Activated T-helper 1 cell treated with anti-CD3 and anti-CD28 coated beads, Interleukin-12 subunit alpha, Interleukin-12 subunit beta, Interleukin-2, Interleukin-4 antibody, amounts not matched to agents 30 ng/mL and 10 ng/mL and 1 ng/mL, durations not matched to agents 14 hours and 24 hours and 36 hours (primary cell): ENCODE measurements around the gene ADAMTS2. TPM values are rescaled to one million over a fixed set of nuclear protein-coding genes. Genes with fewer than 3 reads are reported as not detected.

ENCODE experiments used
- DNase-seq: peaks from one replicate; pipeline ENCODE4 v3.0.0; 2021; ENCODE audit warnings: low spot score
- H3K27ac Mint-ChIP-seq: one replicate; pipeline ENCODE4 v1.8.0; 2021; ENCODE audit warnings: mild to moderate bottlenecking, mixed read lengths
- H3K27me3 Mint-ChIP-seq: one replicate; pipeline ENCODE4 v1.8.0; 2022; ENCODE audit warnings: mild to moderate bottlenecking, moderate library complexity, mixed read lengths; ENCODE audit not compliant: insufficient read depth
- H3K36me3 Mint-ChIP-seq: one replicate; pipeline ENCODE4 v1.8.0; 2021; ENCODE audit warnings: low read depth, mixed read lengths
- H3K4me1 Mint-ChIP-seq: one replicate; pipeline ENCODE4 v1.8.0; 2021; ENCODE audit warnings: low read depth, mixed read lengths
- H3K4me3 Mint-ChIP-seq: one replicate; pipeline ENCODE4 v1.8.0; 2021; ENCODE audit warnings: mild to moderate bottlenecking, moderate library complexity, mixed read lengths
- H3K9me3 Mint-ChIP-seq: one replicate; pipeline ENCODE4 v1.8.0; 2021; ENCODE audit warnings: mixed read lengths
- intact Hi-C: fragments of 100-400 bp; cut with micrococcal nuclease; formaldehyde crosslinking; loops from one replicate; pipeline ENCODE4 v1.15.1; 2024
- total RNA-seq: library from RNA; stranded (reverse); gene quantifications from 2 replicates; pipeline ENCODE4 v1.2.3, GENCODE V29; 2022

The ADAMTS2 gene
- total RNA-seq, 1 donor from 2014 or later, result not detected

- no peak overlapping the region for H3K27ac Mint-ChIP-seq
- DNase-seq, result no peak
- no peak overlapping the region for H3K4me3 Mint-ChIP-seq
- H3K36me3 Mint-ChIP-seq, result peaks cover 3% of the 10 kb centered on the region
- intact Hi-C loops, result no loop called here
- no peaks in the 10 kb centered on the region for H3K4me1 Mint-ChIP-seq
- peaks cover 12% of the 10 kb centered on the region for H3K9me3 Mint-ChIP-seq
- no peaks in the 10 kb centered on the region for H3K27me3 Mint-ChIP-seq
Observed at GRCh38 chr5:179123491-179124272, 221.6 kb downstream of the ADAMTS2 start.

GRCh38 chr5:179123109-179123426 lies 222.2 kb downstream of the ADAMTS2 start:
- intact Hi-C loops, result no loop called here
- H3K9me3 Mint-ChIP-seq, result peaks cover 11% of the 10 kb centered on the region
- H3K27ac Mint-ChIP-seq, result no peak overlapping the region
- no peaks in the 10 kb centered on the region for H3K4me1 Mint-ChIP-seq
- H3K36me3 Mint-ChIP-seq, result peaks cover 3% of the 10 kb centered on the region
- no peaks in the 10 kb centered on the region for H3K27me3 Mint-ChIP-seq
- no peak for DNase-seq
- no peak overlapping the region for H3K4me3 Mint-ChIP-seq

- Mint-ChIP-seq H3K27me3 (no peaks in the 10 kb centered on the region), H3K4me1 (no peaks in the 10 kb centered on the region), H3K36me3 (peaks cover 3% of the 10 kb centered on the region), H3K27ac (no peak overlapping the region), H3K9me3 (peaks cover 7% of the 10 kb centered on the region), H3K4me3 (no peak overlapping the region)
- DNase-seq, result no peak
- intact Hi-C loops, result no loop called here
Observed at GRCh38 chr5:179122411-179123108, 222.7 kb downstream of the ADAMTS2 start.

- peaks cover 3% of the 10 kb centered on the region for H3K36me3 Mint-ChIP-seq
- DNase-seq, result no peak
- intact Hi-C loops, result no loop called here
- no peaks in the 10 kb centered on the region for H3K4me1 Mint-ChIP-seq
- H3K27me3 Mint-ChIP-seq, result no peaks in the 10 kb centered on the region
- no peak overlapping the region for H3K4me3 Mint-ChIP-seq
- no peak overlapping the region for H3K27ac Mint-ChIP-seq
- peaks cover 8% of the 10 kb centered on the region for H3K9me3 Mint-ChIP-seq
Observed at GRCh38 chr5:179121667-179122111, 223.6 kb downstream of the ADAMTS2 start.

GRCh38 chr5:179120951-179121666 lies 224.2 kb downstream of the ADAMTS2 start:
- H3K4me1 Mint-ChIP-seq, result no peaks in the 10 kb centered on the region
- H3K27me3 Mint-ChIP-seq, result no peaks in the 10 kb centered on the region
- H3K4me3 Mint-ChIP-seq, result no peak overlapping the region
- H3K9me3 Mint-ChIP-seq, result peaks cover 14% of the 10 kb centered on the region
- DNase-seq, result no peak
- peaks cover 3% of the 10 kb centered on the region for H3K36me3 Mint-ChIP-seq
- intact Hi-C loops, result no loop called here
- no peak overlapping the region for H3K27ac Mint-ChIP-seq

GRCh38 chr5:179120421-179120861 lies 224.8 kb downstream of the ADAMTS2 start:
- no peak overlapping the region for H3K27ac Mint-ChIP-seq
- DNase-seq, result no peak
- H3K9me3 Mint-ChIP-seq, result peaks cover 17% of the 10 kb centered on the region
- intact Hi-C loops, result no loop called here
- no peaks in the 10 kb centered on the region for H3K4me1 Mint-ChIP-seq
- H3K4me3 Mint-ChIP-seq, result no peak overlapping the region
- no peaks in the 10 kb centered on the region for H3K27me3 Mint-ChIP-seq
- H3K36me3 Mint-ChIP-seq, result peaks cover 3% of the 10 kb centered on the region

GRCh38 chr5:179119415-179120170 lies 225.7 kb downstream of the ADAMTS2 start:
- Mint-ChIP-seq H3K4me1 (no peaks in the 10 kb centered on the region), H3K4me3 (no peak overlapping the region), H3K27me3 (no peaks in the 10 kb centered on the region), H3K27ac (no peak overlapping the region), H3K36me3 (peaks cover 3% of the 10 kb centered on the region), H3K9me3 (peaks cover 25% of the 10 kb centered on the region)
- DNase-seq, result no peak
- intact Hi-C loops, result no loop called here

GRCh38 chr5:179118756-179119414 lies 226.4 kb downstream of the ADAMTS2 start:
- no peak for DNase-seq
- intact Hi-C loops, result no loop called here
- Mint-ChIP-seq H3K4me1 (no peaks in the 10 kb centered on the region), H3K36me3 (peaks cover 3% of the 10 kb centered on the region), H3K27ac (no peak overlapping the region), H3K9me3 (peaks cover 27% of the 10 kb centered on the region), H3K4me3 (no peak overlapping the region), H3K27me3 (no peaks in the 10 kb centered on the region)

- no peak for DNase-seq
- Mint-ChIP-seq H3K27me3 (no peaks in the 10 kb centered on the region), H3K36me3 (peaks cover 3% of the 10 kb centered on the region), H3K9me3 (peaks cover 32% of the 10 kb centered on the region), H3K4me3 (no peak overlapping the region), H3K4me1 (no peaks in the 10 kb centered on the region), H3K27ac (no peak overlapping the region)
- intact Hi-C loops, result no loop called here
Observed at GRCh38 chr5:179118338-179118737, 226.9 kb downstream of the ADAMTS2 start.

- DNase-seq, result no peak
- Mint-ChIP-seq H3K9me3 (peaks cover 36% of the 10 kb centered on the region), H3K4me1 (no peaks in the 10 kb centered on the region), H3K27ac (no peak overlapping the region), H3K27me3 (no peaks in the 10 kb centered on the region), H3K36me3 (peaks cover 3% of the 10 kb centered on the region), H3K4me3 (no peak overlapping the region)
- intact Hi-C loops, result no loop called here
Observed at GRCh38 chr5:179115845-179116524, 229.3 kb downstream of the ADAMTS2 start.

- H3K4me1 Mint-ChIP-seq, result no peaks in the 10 kb centered on the region
- no peak overlapping the region for H3K27ac Mint-ChIP-seq
- intact Hi-C loops, result no loop called here
- H3K9me3 Mint-ChIP-seq, result peaks cover 40% of the 10 kb centered on the region
- H3K4me3 Mint-ChIP-seq, result no peak overlapping the region
- peaks cover 3% of the 10 kb centered on the region for H3K36me3 Mint-ChIP-seq
- no peak for DNase-seq
- no peaks in the 10 kb centered on the region for H3K27me3 Mint-ChIP-seq
Observed at GRCh38 chr5:179115307-179115706, 230.0 kb downstream of the ADAMTS2 start.

- DNase-seq, result no peak
- H3K27ac Mint-ChIP-seq, result no peak overlapping the region
- intact Hi-C loops, result no loop called here
Observed at GRCh38 chr5:179114756-179115155, 230.5 kb downstream of the ADAMTS2 start.

More at GRCh38 chr5:179114756-179115155, 230.5 kb downstream of the ADAMTS2 start:
- peaks cover 34% of the 10 kb centered on the region for H3K9me3 Mint-ChIP-seq
- no peaks in the 10 kb centered on the region for H3K27me3 Mint-ChIP-seq
- H3K4me1 Mint-ChIP-seq, result no peaks in the 10 kb centered on the region
- no peaks in the 10 kb centered on the region for H3K36me3 Mint-ChIP-seq
- no peak overlapping the region for H3K4me3 Mint-ChIP-seq
